WTC11 (cell line): ENCODE measurements around the gene PPP6R3.

Experiments
- CREB1 ChIP-seq: sonication (generic); formaldehyde crosslinking; IDR thresholded peaks from 2 replicates; pipeline ENCODE4 v1.8.0; 2023; ENCODE audit warnings: mild to moderate bottlenecking, missing genetic modification reagents
- ELF4 ChIP-seq: sonication (generic); formaldehyde crosslinking; IDR thresholded peaks from 2 replicates; pipeline ENCODE4 v1.8.1; 2022; ENCODE audit warnings: low read depth, mild to moderate bottlenecking, moderate library complexity, missing genetic modification reagents
- ETV6 ChIP-seq: sonication (generic); formaldehyde crosslinking; IDR thresholded peaks from 2 replicates; pipeline ENCODE4 v1.8.1; 2022; ENCODE audit warnings: mild to moderate bottlenecking, missing genetic modification reagents
- JUN ChIP-seq: sonication (generic); formaldehyde crosslinking; IDR thresholded peaks from 2 replicates; pipeline ENCODE4 v1.8.0; 2023; ENCODE audit warnings: mild to moderate bottlenecking, missing genetic modification reagents
- KAT7 ChIP-seq: sonication (generic); formaldehyde crosslinking; IDR thresholded peaks from 2 replicates; pipeline ENCODE4 v1.8.1; 2023; ENCODE audit warnings: missing genetic modification reagents, mild to moderate bottlenecking, borderline replicate concordance
- MXD4 ChIP-seq: fragments of 250-450 bp; sonication (Bioruptor Pico); IDR thresholded peaks from 2 replicates; pipeline ENCODE4 v1.8.0; 2021; ENCODE audit warnings: mild to moderate bottlenecking, moderate library complexity, borderline replicate concordance
- ZNF671 ChIP-seq: fragments of 250-450 bp; sonication (Bioruptor Pico); IDR thresholded peaks from 2 replicates; pipeline ENCODE4 v1.8.0; 2021; ENCODE audit warnings: mild to moderate bottlenecking
- TF ChIP-seq, protein P1 (sequence below): fragments of 200-600 bp; IDR thresholded peaks from 2 replicates; pipeline ENCODE4 v1.8.0; 2022; ENCODE audit warnings: antibody characterized with exemption
- TF ChIP-seq, protein P2 (sequence below): sonication (generic); formaldehyde crosslinking; IDR thresholded peaks from 2 replicates; pipeline ENCODE4 v1.8.1; 2023; ENCODE audit warnings: mild to moderate bottlenecking, missing genetic modification reagents, moderate library complexity

DNA sequence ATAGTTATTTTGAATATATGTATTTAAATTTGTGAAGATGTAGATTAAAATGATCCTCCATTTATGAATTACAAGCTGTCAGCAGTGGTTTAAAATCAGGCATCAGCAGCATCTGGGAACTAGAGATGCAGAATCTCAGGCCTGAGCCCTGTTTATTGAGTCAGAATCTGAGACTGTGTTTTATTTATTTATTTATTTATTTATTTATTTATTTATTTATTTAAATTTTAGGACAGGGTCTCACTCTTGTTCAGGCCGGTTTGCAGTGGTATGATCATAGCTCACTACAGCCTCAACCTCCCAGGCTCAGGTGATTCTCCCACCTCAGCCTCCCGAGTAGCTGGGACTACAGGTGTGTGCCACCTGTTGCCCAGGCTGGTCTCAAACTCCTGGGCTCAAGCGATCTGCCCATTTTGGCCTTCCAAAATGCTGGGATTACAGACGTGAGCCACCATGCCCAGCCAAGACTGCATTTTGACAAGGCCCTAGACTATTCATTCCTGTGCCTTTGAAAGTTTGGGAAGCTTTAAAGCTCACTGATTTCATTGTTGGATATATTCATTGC lies 70.7 kb downstream of the PPP6R3 start:
- TF ChIP-seq, protein P1, sequence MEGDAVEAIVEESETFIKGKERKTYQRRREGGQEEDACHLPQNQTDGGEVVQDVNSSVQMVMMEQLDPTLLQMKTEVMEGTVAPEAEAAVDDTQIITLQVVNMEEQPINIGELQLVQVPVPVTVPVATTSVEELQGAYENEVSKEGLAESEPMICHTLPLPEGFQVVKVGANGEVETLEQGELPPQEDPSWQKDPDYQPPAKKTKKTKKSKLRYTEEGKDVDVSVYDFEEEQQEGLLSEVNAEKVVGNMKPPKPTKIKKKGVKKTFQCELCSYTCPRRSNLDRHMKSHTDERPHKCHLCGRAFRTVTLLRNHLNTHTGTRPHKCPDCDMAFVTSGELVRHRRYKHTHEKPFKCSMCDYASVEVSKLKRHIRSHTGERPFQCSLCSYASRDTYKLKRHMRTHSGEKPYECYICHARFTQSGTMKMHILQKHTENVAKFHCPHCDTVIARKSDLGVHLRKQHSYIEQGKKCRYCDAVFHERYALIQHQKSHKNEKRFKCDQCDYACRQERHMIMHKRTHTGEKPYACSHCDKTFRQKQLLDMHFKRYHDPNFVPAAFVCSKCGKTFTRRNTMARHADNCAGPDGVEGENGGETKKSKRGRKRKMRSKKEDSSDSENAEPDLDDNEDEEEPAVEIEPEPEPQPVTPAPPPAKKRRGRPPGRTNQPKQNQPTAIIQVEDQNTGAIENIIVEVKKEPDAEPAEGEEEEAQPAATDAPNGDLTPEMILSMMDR: no peak
- TF ChIP-seq KAT7 (CRISPR knock-in tag) (no peak), ETV6 (no peak), JUN (CRISPR knock-in tag) (no peak), CREB1 (CRISPR knock-in tag) (no peak), MXD4 (CRISPR knock-in tag) (no peak), ZNF671 (CRISPR knock-in tag) (no peak), ELF4 (no peak)
- TF ChIP-seq, protein P2, sequence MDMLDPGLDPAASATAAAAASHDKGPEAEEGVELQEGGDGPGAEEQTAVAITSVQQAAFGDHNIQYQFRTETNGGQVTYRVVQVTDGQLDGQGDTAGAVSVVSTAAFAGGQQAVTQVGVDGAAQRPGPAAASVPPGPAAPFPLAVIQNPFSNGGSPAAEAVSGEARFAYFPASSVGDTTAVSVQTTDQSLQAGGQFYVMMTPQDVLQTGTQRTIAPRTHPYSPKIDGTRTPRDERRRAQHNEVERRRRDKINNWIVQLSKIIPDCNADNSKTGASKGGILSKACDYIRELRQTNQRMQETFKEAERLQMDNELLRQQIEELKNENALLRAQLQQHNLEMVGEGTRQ (CRISPR knock-in tag): no peak
